HepG2 (cell line): ENCODE results near the gene HELLS. TPM values are rescaled to one million over a fixed set of nuclear protein-coding genes. Genes with fewer than 3 reads are reported as not detected.

Source experiments
- ARID4A ChIP-seq: sonication (generic); formaldehyde crosslinking; IDR thresholded peaks from 2 replicates; pipeline ENCODE4 v1.5.0; 2020; ENCODE audit warnings: mild to moderate bottlenecking, missing genetic modification reagents, borderline replicate concordance
- ASH2L ChIP-seq: fragments of 300-600, 200-600 bp; sonication (generic); IDR thresholded peaks from 2 replicates; pipeline ENCODE4 v1.7.0; 2017; ENCODE audit warnings: low read depth, mild to moderate bottlenecking, moderate library complexity, mixed read lengths, low read length; ENCODE audit not compliant: insufficient read length
- CC2D1A ChIP-seq: sonication (generic); formaldehyde crosslinking; IDR thresholded peaks from 2 replicates; pipeline ENCODE4 v1.8.1; 2023; ENCODE audit warnings: mild to moderate bottlenecking, missing genetic modification reagents
- ETV5 ChIP-seq: IDR thresholded peaks from 2 replicates; pipeline ENCODE4 v1.6.1; 2018; ENCODE audit warnings: missing biosample characterization, missing genetic modification reagents, inconsistent platforms, borderline replicate concordance
- FOXO1 ChIP-seq: sonication (generic); formaldehyde crosslinking; IDR thresholded peaks from 2 replicates; pipeline ENCODE4 v1.4.0; 2020; ENCODE audit warnings: missing genetic modification reagents
- KAT7 ChIP-seq: IDR thresholded peaks from 2 replicates; pipeline ENCODE4 v1.6.1; 2018; ENCODE audit warnings: borderline replicate concordance, missing compliant biosample characterization
- MEIS1 ChIP-seq: sonication (generic); formaldehyde crosslinking; IDR thresholded peaks from 2 replicates; pipeline ENCODE4 v1.9.0; 2021; ENCODE audit warnings: mild to moderate bottlenecking, missing genetic modification reagents, moderate library complexity, borderline replicate concordance
- NFE2L1 ChIP-seq: sonication (generic); formaldehyde crosslinking; IDR thresholded peaks from 2 replicates; pipeline ENCODE4 v1.4.0; 2020; ENCODE audit warnings: missing genetic modification reagents, mild to moderate bottlenecking, borderline replicate concordance
- NFIC ChIP-seq: IDR thresholded peaks from 2 replicates; pipeline ENCODE4 v1.6.1; 2012; ENCODE audit warnings: mild to moderate bottlenecking, low read length, inconsistent platforms
- RFXANK ChIP-seq: IDR thresholded peaks from 2 replicates; pipeline ENCODE4 v1.6.1; 2016
- THAP8 ChIP-seq: sonication (generic); formaldehyde crosslinking; IDR thresholded peaks from 2 replicates; pipeline ENCODE4 v1.5.1; 2020; ENCODE audit warnings: missing genetic modification reagents, mild to moderate bottlenecking, borderline replicate concordance
- ZFP36 ChIP-seq: fragments of 150-350 bp; IDR thresholded peaks from 2 replicates; pipeline ENCODE4 v1.6.1; 2018; ENCODE audit warnings: borderline replicate concordance, low read length, low read depth; ENCODE audit not compliant: partially characterized antibody
- ZNF121 ChIP-seq: sonication (generic); formaldehyde crosslinking; IDR thresholded peaks from 2 replicates; pipeline ENCODE4 v1.5.0; 2020; ENCODE audit warnings: mild to moderate bottlenecking, missing genetic modification reagents
- ZNF160 ChIP-seq: sonication (generic); formaldehyde crosslinking; IDR thresholded peaks from 2 replicates; pipeline ENCODE4 v1.8.0; 2022; ENCODE audit warnings: mild to moderate bottlenecking, inconsistent platforms, missing genetic modification reagents
- ZNF260 ChIP-seq: sonication (generic); formaldehyde crosslinking; IDR thresholded peaks from 2 replicates; pipeline ENCODE4 v1.4.0; 2020; ENCODE audit warnings: missing genetic modification reagents, low read depth, mild to moderate bottlenecking, borderline replicate concordance
- ZNF567 ChIP-seq: sonication (generic); formaldehyde crosslinking; IDR thresholded peaks from 2 replicates; pipeline ENCODE4 v1.8.1; 2023; ENCODE audit warnings: mild to moderate bottlenecking, missing genetic modification reagents, borderline replicate concordance
- ZNF761 ChIP-seq: sonication (generic); formaldehyde crosslinking; conservative IDR thresholded peaks from 2 replicates; pipeline ENCODE4 v1.4.0; 2020; ENCODE audit warnings: mild to moderate bottlenecking, missing genetic modification reagents
- polyA plus RNA-seq, 8 experiments: library from polyadenylated mRNA; depleted of rRNA in 3 of 8; stranded (reverse) in 7 of 8; unstranded in 1 of 8; fragments of >200 nt; fragmentation: Illumina TruSeq in 4 of 8; extraction: Trizol in 4 of 8; gene quantifications; 2 replicates each; pipeline versions ENCODE4 v1.2.1 to v1.2.3, GENCODE V29; 2011 to 2016; ENCODE audit warnings: low read depth in 4 of 8, missing spikeins in 1 of 8, mixed read lengths in 1 of 8; ENCODE audit not compliant: insufficient read depth in 1 of 8
- total RNA-seq, 5 experiments: library from RNA; depleted of rRNA; stranded (reverse); fragments of >200 nt; fragmentation: Illumina TruSeq; extraction: Trizol; gene quantifications; 2 replicates each; pipeline ENCODE4 v1.2.3, GENCODE V29; 2016; ENCODE audit warnings: low read depth in 1 of 5
- TF ChIP-seq, protein P1 (sequence below): sonication (generic); formaldehyde crosslinking; IDR thresholded peaks from 2 replicates; pipeline ENCODE4 v1.4.0; 2020; ENCODE audit warnings: missing genetic modification reagents
- TF ChIP-seq, protein P2 (sequence below), 2 experiments: sonication (generic) in 1 of 2; formaldehyde crosslinking in 1 of 2; IDR thresholded peaks; 2 replicates each; pipeline versions ENCODE4 v1.4.0 to v1.6.1; 2018 to 2020; ENCODE audit warnings: missing genetic modification reagents in 2 of 2, borderline replicate concordance in 1 of 2, low read depth in 1 of 2, mild to moderate bottlenecking in 1 of 2, missing biosample characterization in 1 of 2

Gene HELLS
- total and polyA plus RNA-seq, 2 of the 13 experiments (the other 11 are each of a cell fraction or from before 2014, with no cell fraction given): 22.6 to 84.6 TPM

GRCh38 chr10:94546049-94546900 lies 687 bp downstream of the HELLS start (continued):
- TF ChIP-seq NFE2L1: no peak
- TF ChIP-seq ZNF761 (CRISPR knock-in tag): no peak
- TF ChIP-seq ETV5 (CRISPR knock-in tag): no peak
- no peak for TF ChIP-seq FOXO1 (CRISPR knock-in tag)
- TF ChIP-seq ZNF260 (CRISPR knock-in tag): no peak
- TF ChIP-seq KAT7 (CRISPR knock-in tag): 0 out of 2 replicates have a peak, but pooled peaks have one; percentile 18
- TF ChIP-seq, protein P1, sequence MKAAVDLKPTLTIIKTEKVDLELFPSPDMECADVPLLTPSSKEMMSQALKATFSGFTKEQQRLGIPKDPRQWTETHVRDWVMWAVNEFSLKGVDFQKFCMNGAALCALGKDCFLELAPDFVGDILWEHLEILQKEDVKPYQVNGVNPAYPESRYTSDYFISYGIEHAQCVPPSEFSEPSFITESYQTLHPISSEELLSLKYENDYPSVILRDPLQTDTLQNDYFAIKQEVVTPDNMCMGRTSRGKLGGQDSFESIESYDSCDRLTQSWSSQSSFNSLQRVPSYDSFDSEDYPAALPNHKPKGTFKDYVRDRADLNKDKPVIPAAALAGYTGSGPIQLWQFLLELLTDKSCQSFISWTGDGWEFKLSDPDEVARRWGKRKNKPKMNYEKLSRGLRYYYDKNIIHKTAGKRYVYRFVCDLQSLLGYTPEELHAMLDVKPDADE (CRISPR knock-in tag): no peak
- no peak for TF ChIP-seq RFXANK (CRISPR knock-in tag)
- TF ChIP-seq CC2D1A (CRISPR knock-in tag): no peak
- TF ChIP-seq ASH2L: no peak
- TF ChIP-seq ZFP36: no peak
- TF ChIP-seq NFIC: no peak
- peak; percentile 32; the same call in 1 of the 2 replicates for TF ChIP-seq MEIS1
- TF ChIP-seq THAP8 (CRISPR knock-in tag): no peak
- 0 out of 2 replicates have a peak, but pooled peaks have one; percentile 8 for TF ChIP-seq ZNF160
- TF ChIP-seq ZNF121 (CRISPR knock-in tag): peak; percentile 55; the same call in 1 of the 2 replicates
- TF ChIP-seq ZNF567 (CRISPR knock-in tag): no peak
- TF ChIP-seq, protein P2, sequence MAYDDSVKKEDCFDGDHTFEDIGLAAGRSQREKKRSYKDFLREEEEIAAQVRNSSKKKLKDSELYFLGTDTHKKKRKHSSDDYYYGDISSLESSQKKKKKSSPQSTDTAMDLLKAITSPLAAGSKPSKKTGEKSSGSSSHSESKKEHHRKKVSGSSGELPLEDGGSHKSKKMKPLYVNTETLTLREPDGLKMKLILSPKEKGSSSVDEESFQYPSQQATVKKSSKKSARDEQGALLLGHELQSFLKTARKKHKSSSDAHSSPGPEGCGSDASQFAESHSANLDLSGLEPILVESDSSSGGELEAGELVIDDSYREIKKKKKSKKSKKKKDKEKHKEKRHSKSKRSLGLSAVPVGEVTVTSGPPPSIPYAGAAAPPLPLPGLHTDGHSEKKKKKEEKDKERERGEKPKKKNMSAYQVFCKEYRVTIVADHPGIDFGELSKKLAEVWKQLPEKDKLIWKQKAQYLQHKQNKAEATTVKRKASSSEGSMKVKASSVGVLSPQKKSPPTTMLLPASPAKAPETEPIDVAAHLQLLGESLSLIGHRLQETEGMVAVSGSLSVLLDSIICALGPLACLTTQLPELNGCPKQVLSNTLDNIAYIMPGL (CRISPR knock-in tag; IDR thresholded peaks at IDR 0.05; ENCODE audit: borderline replicate concordance in 1 of 2, low read depth in 1 of 2): 0 out of 4 replicates have a peak, but pooled peaks of 1 of the 2 experiments have one; percentile 9
- peak; percentile 57 for TF ChIP-seq ARID4A (CRISPR knock-in tag)
